H9 (cell line): ENCODE data around the gene HCFC2. TPM values are rescaled to one million over a fixed set of nuclear protein-coding genes. Genes with fewer than 3 reads are reported as not detected.

Experiments
- DNase-seq: peaks from one replicate; pipeline ENCODE4 v3.0.0-alpha.2; 2017
- H2AFZ ChIP-seq: one replicate; pipeline ENCODE4 v1.6.1; 2013; ENCODE audit warnings: mild to moderate bottlenecking, low read length, control low read depth, moderate library complexity
- H2AK5ac ChIP-seq: 2 replicates; pipeline ENCODE4 v1.6.1; 2013; ENCODE audit warnings: low read length, control low read depth, mixed read lengths; ENCODE audit not compliant: insufficient read length
- H2BK120ac ChIP-seq: one replicate; pipeline ENCODE4 v1.6.1; 2013; ENCODE audit warnings: low read depth, mild to moderate bottlenecking, low read length, control low read depth, inconsistent platforms; ENCODE audit not compliant: poor library complexity, severe bottlenecking
- H2BK12ac ChIP-seq: 2 replicates; pipeline ENCODE4 v1.6.1; 2013; ENCODE audit warnings: low read length, control low read depth, mixed read lengths, low read depth; ENCODE audit not compliant: insufficient read length
- H2BK15ac ChIP-seq: 2 replicates; pipeline ENCODE4 v1.6.1; 2013; ENCODE audit warnings: low read depth, low read length, control low read depth
- H2BK20ac ChIP-seq: one replicate; pipeline ENCODE4 v1.6.1; 2013; ENCODE audit warnings: low read depth, mild to moderate bottlenecking, low read length, control low read depth, inconsistent platforms; ENCODE audit not compliant: poor library complexity, severe bottlenecking
- H2BK5ac ChIP-seq: 2 replicates; pipeline ENCODE4 v1.6.1; 2013; ENCODE audit warnings: low read length, control low read depth, mixed read lengths; ENCODE audit not compliant: insufficient read length
- H3K14ac ChIP-seq: 2 replicates; pipeline ENCODE4 v1.6.1; 2013; ENCODE audit warnings: low read length, control low read depth; ENCODE audit not compliant: insufficient read depth
- H3K18ac ChIP-seq: 2 replicates; pipeline ENCODE4 v1.6.1; 2013; ENCODE audit warnings: low read depth, mild to moderate bottlenecking, mixed read lengths, low read length, control low read depth; ENCODE audit not compliant: insufficient read length
- H3K23ac ChIP-seq: 2 replicates; pipeline ENCODE4 v1.6.1; 2013; ENCODE audit warnings: low read length, control low read depth, mixed read lengths, low read depth; ENCODE audit not compliant: insufficient read length
- H3K23me2 ChIP-seq: 2 replicates; pipeline ENCODE4 v1.6.1; 2013; ENCODE audit warnings: low read depth, mild to moderate bottlenecking, mixed read lengths, low read length, control low read depth; ENCODE audit not compliant: insufficient read length, poor library complexity, severe bottlenecking
- H3K27ac ChIP-seq: 2 replicates; pipeline ENCODE4 v1.5.1; 2013; ENCODE audit warnings: low read length, control low read depth, mixed read lengths, low read depth; ENCODE audit not compliant: insufficient read length
- H3K27me3 ChIP-seq: 2 replicates; pipeline ENCODE4 v1.6.1; 2013; ENCODE audit warnings: low read length, control low read depth, inconsistent platforms; ENCODE audit not compliant: insufficient read depth
- H3K4ac ChIP-seq: 2 replicates; pipeline ENCODE4 v1.6.1; 2013; ENCODE audit warnings: low read depth, mild to moderate bottlenecking, control low read depth, inconsistent platforms, low read length, moderate library complexity
- H3K4me1 ChIP-seq: 2 replicates; pipeline ENCODE4 v1.6.1; 2013; ENCODE audit warnings: low read length, control low read depth, inconsistent platforms; ENCODE audit not compliant: insufficient read depth
- H3K4me2 ChIP-seq: 2 replicates; pipeline ENCODE4 v1.6.1; 2013; ENCODE audit warnings: low read length, control low read depth, mixed read lengths; ENCODE audit not compliant: insufficient read length, insufficient read depth
- H3K56ac ChIP-seq: 2 replicates; pipeline ENCODE4 v1.6.1; 2013; ENCODE audit warnings: low read depth, mild to moderate bottlenecking, mixed read lengths, low read length, control low read depth; ENCODE audit not compliant: insufficient read length
- H3K79me1 ChIP-seq: 2 replicates; pipeline ENCODE4 v1.6.1; 2013; ENCODE audit warnings: low read depth, mild to moderate bottlenecking, moderate library complexity, low read length, control low read depth, inconsistent platforms; ENCODE audit not compliant: insufficient read depth, poor library complexity, severe bottlenecking
- H3K79me2 ChIP-seq: 2 replicates; pipeline ENCODE4 v1.6.1; 2013; ENCODE audit warnings: low read length, control low read depth, inconsistent platforms; ENCODE audit not compliant: insufficient read depth
- H3K9ac ChIP-seq: 2 replicates; pipeline ENCODE4 v1.6.1; 2013; ENCODE audit warnings: low read length, control low read depth, mixed read lengths; ENCODE audit not compliant: insufficient read length; ENCODE audit errors: extremely low read depth
- H3K9me3 ChIP-seq: one replicate; pipeline ENCODE4 v1.6.1; 2013; ENCODE audit warnings: low read depth, low read length, inconsistent platforms; ENCODE audit not compliant: control insufficient read depth
- H3T11ph ChIP-seq: one replicate; pipeline ENCODE4 v1.6.1; 2013; ENCODE audit warnings: mild to moderate bottlenecking, low read length, control low read depth, inconsistent platforms
- H4K20me1 ChIP-seq: one replicate; pipeline ENCODE4 v1.6.1; 2013; ENCODE audit not compliant: control insufficient read depth, insufficient read length, insufficient read depth
- H4K5ac ChIP-seq: 2 replicates; pipeline ENCODE4 v1.6.1; 2013; ENCODE audit warnings: low read depth, mild to moderate bottlenecking, mixed read lengths, low read length, control low read depth; ENCODE audit not compliant: insufficient read length
- H4K8ac ChIP-seq: replicated peaks from 2 replicates; pipeline ENCODE4 v1.6.1; 2013; ENCODE audit warnings: low read length, control low read depth, mixed read lengths, low read depth; ENCODE audit not compliant: insufficient read length
- H4K91ac ChIP-seq: 2 replicates; pipeline ENCODE4 v1.6.1; 2013; ENCODE audit warnings: low read depth, mild to moderate bottlenecking, moderate library complexity, mixed read lengths, low read length, control low read depth; ENCODE audit not compliant: insufficient read length
- H3K27ac Mint-ChIP-seq, 3 experiments: 2 replicates in 2 of 3; 3 replicates in 1 of 3; pipeline ENCODE4 v1.8.0; 2020 to 2021; ENCODE audit warnings: mixed read lengths in 3 of 3, mild to moderate bottlenecking in 1 of 3, moderate library complexity in 1 of 3
- H3K27me3 Mint-ChIP-seq: 2 replicates; pipeline ENCODE4 v1.8.0; 2021; ENCODE audit warnings: low read depth, mild to moderate bottlenecking, moderate library complexity, mixed read lengths
- H3K36me3 Mint-ChIP-seq, 3 experiments: 2 replicates in 2 of 3; 3 replicates in 1 of 3; pipeline ENCODE4 v1.8.0; 2020 to 2021; ENCODE audit warnings: low read depth in 3 of 3, mixed read lengths in 3 of 3; ENCODE audit not compliant: insufficient read depth in 1 of 3
- H3K4me1 Mint-ChIP-seq, 2 experiments: 2 replicates each; pipeline ENCODE4 v1.8.0; 2020; ENCODE audit warnings: mixed read lengths in 2 of 2
- H3K4me3 Mint-ChIP-seq, 2 experiments: 2 replicates in 1 of 2; 3 replicates in 1 of 2; pipeline ENCODE4 v1.8.0; 2020 to 2021; ENCODE audit warnings: mild to moderate bottlenecking in 2 of 2, mixed read lengths in 2 of 2, moderate library complexity in 1 of 2
- H3K9me3 Mint-ChIP-seq, 2 experiments: 2 replicates in 1 of 2; 3 replicates in 1 of 2; pipeline ENCODE4 v1.8.0; 2020; ENCODE audit warnings: mild to moderate bottlenecking in 2 of 2, mixed read lengths in 2 of 2, moderate library complexity in 1 of 2
- WGBS: extraction: QIAGEN DNeasy Blood & Tissue Kit; methylation state at CpG from one replicate; pipeline ENCODE4 v1.1.7; 2013; ENCODE audit warnings: missing lambda C conversion rate, low lambda C conversion rate, mixed read lengths; ENCODE audit not compliant: insufficient read length; ENCODE audit errors: extremely low coverage; 5-methylcytosine and 5-hydroxymethylcytosine counted together
- total RNA-seq: library from RNA; stranded (reverse); gene quantifications from 2 replicates; pipeline ENCODE4 v1.2.1, GENCODE V29; 2021
- TF ChIP-seq, protein P1 (sequence below): fragments of 200-600 bp; sonication (generic); conservative IDR thresholded peaks from 3 replicates; pipeline ENCODE4 v1.8.0; 2021; ENCODE audit warnings: antibody characterized with exemption, mild to moderate bottlenecking

The HCFC2 gene
- total RNA-seq, 1 experiment from 2014 or later: 1.9 TPM

DNA sequence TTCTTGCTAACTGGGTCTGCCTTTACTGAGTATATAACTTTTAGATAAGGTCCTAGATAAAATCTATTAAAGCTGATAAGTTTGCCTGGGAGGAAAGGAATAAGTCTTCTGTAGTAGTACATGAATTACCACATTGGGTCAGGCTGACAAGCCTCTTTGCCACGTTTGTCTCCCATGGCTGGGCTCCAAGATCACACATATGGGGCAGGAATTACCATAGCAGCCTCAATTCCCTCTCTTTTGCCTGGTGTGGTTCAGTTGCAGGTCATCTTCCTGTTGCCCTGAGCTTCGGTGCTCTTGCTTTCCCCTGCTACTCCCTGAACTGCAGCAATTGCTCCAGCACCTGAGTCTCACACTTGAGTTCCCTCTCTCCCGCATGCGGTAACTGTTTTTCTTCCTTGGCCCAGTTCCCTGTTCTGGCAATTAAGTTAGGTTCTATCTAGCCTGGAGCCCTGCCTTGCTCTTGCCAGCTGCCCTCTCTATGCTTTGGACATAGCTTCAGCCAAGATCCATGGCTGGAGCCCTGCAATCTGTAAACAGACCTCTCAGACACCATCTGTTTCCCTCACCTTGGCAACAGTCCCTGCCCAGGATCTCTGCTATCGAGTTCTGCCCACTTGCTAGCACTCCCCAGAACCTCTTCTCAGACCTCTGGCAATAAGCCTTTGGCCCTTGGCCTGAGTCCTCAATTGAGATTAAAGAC lies 8.5 kb upstream of the HCFC2 start:
- 0 out of 7 replicates have a peak overlapping the region, but pooled peaks of 1 of the 3 experiments have one; percentile 5 for H3K27ac Mint-ChIP-seq
- no peak overlapping the region for H3K27ac ChIP-seq
- H4K20me1 ChIP-seq: no peaks in the 10 kb centered on the region
- H3T11ph ChIP-seq: no peak overlapping the region
- H3K23ac ChIP-seq: no peak overlapping the region
- no peak overlapping the region for H3K18ac ChIP-seq
- H3K56ac ChIP-seq: no peak overlapping the region
- no peak overlapping the region for H3K4me3 Mint-ChIP-seq
- no peaks in the 10 kb centered on the region for H3K9me3 Mint-ChIP-seq
- H3K4ac ChIP-seq: no peak overlapping the region
- no peak overlapping the region for H2BK12ac ChIP-seq
- H3K23me2 ChIP-seq: no peaks in the 10 kb centered on the region
- H3K4me1 ChIP-seq: peaks cover 3% of the 10 kb centered on the region; the same call in 1 of the 2 replicates
- TF ChIP-seq, protein P1, sequence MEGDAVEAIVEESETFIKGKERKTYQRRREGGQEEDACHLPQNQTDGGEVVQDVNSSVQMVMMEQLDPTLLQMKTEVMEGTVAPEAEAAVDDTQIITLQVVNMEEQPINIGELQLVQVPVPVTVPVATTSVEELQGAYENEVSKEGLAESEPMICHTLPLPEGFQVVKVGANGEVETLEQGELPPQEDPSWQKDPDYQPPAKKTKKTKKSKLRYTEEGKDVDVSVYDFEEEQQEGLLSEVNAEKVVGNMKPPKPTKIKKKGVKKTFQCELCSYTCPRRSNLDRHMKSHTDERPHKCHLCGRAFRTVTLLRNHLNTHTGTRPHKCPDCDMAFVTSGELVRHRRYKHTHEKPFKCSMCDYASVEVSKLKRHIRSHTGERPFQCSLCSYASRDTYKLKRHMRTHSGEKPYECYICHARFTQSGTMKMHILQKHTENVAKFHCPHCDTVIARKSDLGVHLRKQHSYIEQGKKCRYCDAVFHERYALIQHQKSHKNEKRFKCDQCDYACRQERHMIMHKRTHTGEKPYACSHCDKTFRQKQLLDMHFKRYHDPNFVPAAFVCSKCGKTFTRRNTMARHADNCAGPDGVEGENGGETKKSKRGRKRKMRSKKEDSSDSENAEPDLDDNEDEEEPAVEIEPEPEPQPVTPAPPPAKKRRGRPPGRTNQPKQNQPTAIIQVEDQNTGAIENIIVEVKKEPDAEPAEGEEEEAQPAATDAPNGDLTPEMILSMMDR: no peak
- no peak overlapping the region for H3K4me2 ChIP-seq
- no peak overlapping the region for H2AFZ ChIP-seq
- H4K91ac ChIP-seq: no peak overlapping the region
- no peaks in the 10 kb centered on the region for H3K9me3 ChIP-seq
- H2BK15ac ChIP-seq: no peak overlapping the region
- H3K27me3 ChIP-seq: no peaks in the 10 kb centered on the region
- no peaks in the 10 kb centered on the region for H3K79me1 ChIP-seq
- H3K27me3 Mint-ChIP-seq: peaks cover 7% of the 10 kb centered on the region
- H3K9ac ChIP-seq: no peak overlapping the region
- H2BK5ac ChIP-seq: no peak overlapping the region
- no peak overlapping the region for H2BK20ac ChIP-seq
- no peaks in the 10 kb centered on the region for H3K79me2 ChIP-seq
- no peak overlapping the region for H3K14ac ChIP-seq
- WGBS: no CpG with 5 or more reads among the region's 5 CpGs
- no peak overlapping the region for H4K5ac ChIP-seq
- no peak for DNase-seq
- no peaks in the 10 kb centered on the region for H3K36me3 Mint-ChIP-seq
- H2AK5ac ChIP-seq: no peak overlapping the region
- no peak overlapping the region for H4K8ac ChIP-seq
- no peak overlapping the region for H2BK120ac ChIP-seq
- peaks cover 22% of the 10 kb centered on the region in 2 experiments for H3K4me1 Mint-ChIP-seq
